Liver (tissue), 3 donors: Measurements from ENCODE around the gene SDK2.

ENCODE experiments used
- RAD21 ChIP-seq, 2 donors: IDR thresholded peaks; 2 replicates each; pipeline ENCODE4 v1.6.1; 2016; ENCODE audit warnings: antibody characterized with exemption in 2 of 2, mild to moderate bottlenecking in 2 of 2
- RXRA ChIP-seq, 2 donors: IDR thresholded peaks; 2 replicates each; pipeline ENCODE4 v1.6.1; 2017 to 2018; ENCODE audit warnings: antibody characterized with exemption in 2 of 2, mild to moderate bottlenecking in 1 of 2
- SP1 ChIP-seq: IDR thresholded peaks from 2 replicates; pipeline ENCODE4 v1.6.1; 2018; ENCODE audit warnings: antibody characterized with exemption, mild to moderate bottlenecking
- TAF1 ChIP-seq: conservative IDR thresholded peaks from 2 replicates; pipeline ENCODE4 v1.6.1; 2016; ENCODE audit warnings: antibody characterized with exemption, mild to moderate bottlenecking
- TF ChIP-seq, protein P1 (sequence below): fragments of 150-350 bp; IDR thresholded peaks from 2 replicates; pipeline ENCODE4 v1.5.1; 2017; ENCODE audit warnings: improper control_type of control experiment, low read depth, low read length; ENCODE audit not compliant: missing input control
- TF ChIP-seq, protein P2 (sequence below): IDR thresholded peaks from 2 replicates; pipeline ENCODE4 v1.6.1; 2016; ENCODE audit warnings: antibody characterized with exemption
- donor health status: healthy.
- donor health status: healthy.

DNA sequence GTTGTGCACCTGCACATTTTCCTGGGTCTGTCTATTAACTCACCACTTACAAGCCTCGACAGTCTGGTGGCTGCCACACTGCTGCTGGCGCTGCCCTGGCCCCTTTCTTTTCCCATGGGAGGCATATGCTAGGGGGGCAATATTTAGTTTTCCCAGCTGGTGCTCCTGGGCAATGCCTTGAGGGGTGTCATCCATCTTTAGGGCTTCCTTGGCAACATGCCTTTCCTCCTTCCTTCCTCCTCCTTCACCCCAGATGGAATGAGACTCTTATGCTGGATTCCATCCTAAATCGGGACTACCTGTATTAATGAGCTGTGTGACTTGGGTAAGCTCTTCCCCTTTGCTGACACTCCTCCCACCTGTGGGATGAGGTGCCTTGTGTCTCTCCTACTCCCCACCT is 267.6 kb downstream of the SDK2 start:
- TF ChIP-seq, protein P1, sequence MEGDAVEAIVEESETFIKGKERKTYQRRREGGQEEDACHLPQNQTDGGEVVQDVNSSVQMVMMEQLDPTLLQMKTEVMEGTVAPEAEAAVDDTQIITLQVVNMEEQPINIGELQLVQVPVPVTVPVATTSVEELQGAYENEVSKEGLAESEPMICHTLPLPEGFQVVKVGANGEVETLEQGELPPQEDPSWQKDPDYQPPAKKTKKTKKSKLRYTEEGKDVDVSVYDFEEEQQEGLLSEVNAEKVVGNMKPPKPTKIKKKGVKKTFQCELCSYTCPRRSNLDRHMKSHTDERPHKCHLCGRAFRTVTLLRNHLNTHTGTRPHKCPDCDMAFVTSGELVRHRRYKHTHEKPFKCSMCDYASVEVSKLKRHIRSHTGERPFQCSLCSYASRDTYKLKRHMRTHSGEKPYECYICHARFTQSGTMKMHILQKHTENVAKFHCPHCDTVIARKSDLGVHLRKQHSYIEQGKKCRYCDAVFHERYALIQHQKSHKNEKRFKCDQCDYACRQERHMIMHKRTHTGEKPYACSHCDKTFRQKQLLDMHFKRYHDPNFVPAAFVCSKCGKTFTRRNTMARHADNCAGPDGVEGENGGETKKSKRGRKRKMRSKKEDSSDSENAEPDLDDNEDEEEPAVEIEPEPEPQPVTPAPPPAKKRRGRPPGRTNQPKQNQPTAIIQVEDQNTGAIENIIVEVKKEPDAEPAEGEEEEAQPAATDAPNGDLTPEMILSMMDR: no peak
- TF ChIP-seq RAD21 (IDR thresholded peaks at IDR 0.05): no peak
- TF ChIP-seq TAF1: no peak
- TF ChIP-seq SP1: no peak
- TF ChIP-seq, protein P2, sequence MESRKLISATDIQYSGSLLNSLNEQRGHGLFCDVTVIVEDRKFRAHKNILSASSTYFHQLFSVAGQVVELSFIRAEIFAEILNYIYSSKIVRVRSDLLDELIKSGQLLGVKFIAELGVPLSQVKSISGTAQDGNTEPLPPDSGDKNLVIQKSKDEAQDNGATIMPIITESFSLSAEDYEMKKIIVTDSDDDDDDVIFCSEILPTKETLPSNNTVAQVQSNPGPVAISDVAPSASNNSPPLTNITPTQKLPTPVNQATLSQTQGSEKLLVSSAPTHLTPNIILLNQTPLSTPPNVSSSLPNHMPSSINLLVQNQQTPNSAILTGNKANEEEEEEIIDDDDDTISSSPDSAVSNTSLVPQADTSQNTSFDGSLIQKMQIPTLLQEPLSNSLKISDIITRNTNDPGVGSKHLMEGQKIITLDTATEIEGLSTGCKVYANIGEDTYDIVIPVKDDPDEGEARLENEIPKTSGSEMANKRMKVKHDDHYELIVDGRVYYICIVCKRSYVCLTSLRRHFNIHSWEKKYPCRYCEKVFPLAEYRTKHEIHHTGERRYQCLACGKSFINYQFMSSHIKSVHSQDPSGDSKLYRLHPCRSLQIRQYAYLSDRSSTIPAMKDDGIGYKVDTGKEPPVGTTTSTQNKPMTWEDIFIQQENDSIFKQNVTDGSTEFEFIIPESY: no peak
- TF ChIP-seq RXRA (IDR thresholded peaks at IDR 0.05): no peak
